ENCODE measurements around the gene DCAF11.

DCAF11 gene

GRCh38 chr14:24116128-24116814 lies 1.7 kb downstream of the DCAF11 start:
- in situ Hi-C loops (cut with MboI; ENCODE audit: low sequenced_read_pairs), result no loop called here

GRCh38 chr14:24117179-24117578 lies 2.6 kb downstream of the DCAF11 start:
- in situ Hi-C loops (cut with MboI; ENCODE audit: low sequenced_read_pairs), result no loop called here

- in situ Hi-C loops (cut with MboI; ENCODE audit: low sequenced_read_pairs), result no loop called here
Measured at GRCh38 chr14:24119691-24120090, 5.1 kb downstream of the DCAF11 start.

- in situ Hi-C loops (cut with MboI; ENCODE audit: low sequenced_read_pairs), result no loop called here
Measured at GRCh38 chr14:24121210-24121609, 6.6 kb downstream of the DCAF11 start.

GRCh38 chr14:24122416-24122815 lies 7.8 kb downstream of the DCAF11 start:
- in situ Hi-C loops (cut with MboI; ENCODE audit: low sequenced_read_pairs), result no loop called here

GRCh38 chr14:24122898-24123297 lies 8.3 kb downstream of the DCAF11 start:
- in situ Hi-C loops (cut with MboI; ENCODE audit: low sequenced_read_pairs), result no loop called here

- in situ Hi-C loops (cut with MboI; ENCODE audit: low sequenced_read_pairs), result no loop called here
Measured at GRCh38 chr14:24123424-24124417, 9.1 kb downstream of the DCAF11 start.

- in situ Hi-C loops (cut with MboI; ENCODE audit: low sequenced_read_pairs), result no loop called here
Measured at GRCh38 chr14:24126939-24127338, 12.4 kb downstream of the DCAF11 start.

- in situ Hi-C loops (cut with MboI; ENCODE audit: low sequenced_read_pairs), result no loop called here
Measured at GRCh38 chr14:24127673-24128072, 13.1 kb downstream of the DCAF11 start.

- in situ Hi-C loops (cut with MboI; ENCODE audit: low sequenced_read_pairs), result no loop called here
Measured at GRCh38 chr14:24129410-24129998, 14.9 kb downstream of the DCAF11 start.

- in situ Hi-C loops (cut with MboI; ENCODE audit: low sequenced_read_pairs), result no loop called here
Measured at GRCh38 chr14:24130380-24130716, 15.8 kb downstream of the DCAF11 start, which contains the start of gene FITM1. Gene FITM1, plus strand, starts transcription at chr14:24130659. Its CDS starts 905 bp downstream, at chr14:24131564.

- in situ Hi-C loops (cut with MboI; ENCODE audit: low sequenced_read_pairs), result no loop called here
Measured at GRCh38 chr14:24130717-24131548, 16.4 kb downstream of the DCAF11 start.

GRCh38 chr14:24131549-24131966 lies 17.0 kb downstream of the DCAF11 start:
- in situ Hi-C loops (cut with MboI; ENCODE audit: low sequenced_read_pairs), result no loop called here

- in situ Hi-C loops (cut with MboI; ENCODE audit: low sequenced_read_pairs), result no loop called here
Measured at GRCh38 chr14:24132061-24132685, 17.6 kb downstream of the DCAF11 start.

GRCh38 chr14:24132976-24133375 lies 18.4 kb downstream of the DCAF11 start:
- in situ Hi-C loops (cut with MboI; ENCODE audit: low sequenced_read_pairs), result no loop called here

- in situ Hi-C loops (cut with MboI; ENCODE audit: low sequenced_read_pairs), result no loop called here
Measured at GRCh38 chr14:24133735-24134134, 19.2 kb downstream of the DCAF11 start.

GRCh38 chr14:24135584-24135833 lies 20.9 kb downstream of the DCAF11 start:
- in situ Hi-C loops (cut with MboI; ENCODE audit: low sequenced_read_pairs), result no loop called here

- in situ Hi-C loops (cut with MboI; ENCODE audit: low sequenced_read_pairs), result no loop called here
Measured at GRCh38 chr14:24135834-24136683, 21.5 kb downstream of the DCAF11 start, which contains the start of gene PSME1. Gene PSME1, plus strand, starts transcription at chr14:24136194. Its CDS starts 69 bp downstream, at chr14:24136263.

All from HL-60/S4 (cell line).